ENCODE measurements around the gene ZDHHC21. TPM values are rescaled to one million over a fixed set of nuclear protein-coding genes. Genes with fewer than 3 reads are reported as not detected.

The ZDHHC21 gene
- total RNA-seq, 2 donors from 2014 or later, result 16.2 to 19.4 TPM

GRCh38 chr9:14561929-14562405 lies 131.3 kb downstream of the ZDHHC21 start:
- DNase-seq, result no peak
- no peak for ATAC-seq

More at GRCh38 chr9:14561929-14562405, 131.3 kb downstream of the ZDHHC21 start:
- intact Hi-C loops (cut with DNase I, micrococcal nuclease), result no loop called here

Other genes with a start within 250 kb of the ZDHHC21 start
- not detected for gene CER1, start 29.3 kb upstream of the ZDHHC21 start, total RNA-seq
- gene FREM1, start 217.0 kb upstream of the ZDHHC21 start, total RNA-seq, result 1 to 10 TPM in 1 of 2 donors, under 1 TPM in 1; 0.43 to 2.3 TPM

Measured in left colon (tissue), 2 donors.